Activated naive CD4-positive, alpha-beta T cell treated with anti-CD3 and anti-CD28 coated beads for 36 hours (primary cell): ENCODE measurements around the gene DDC. TPM values are rescaled to one million over a fixed set of nuclear protein-coding genes. Genes with fewer than 3 reads are reported as not detected.

Experiments
- CTCF ChIA-PET: fragments of 350-600 bp; sonication (Branson Sonifier 250); formaldehyde crosslinking; loops from one replicate; lab custom pipeline; 2021; ENCODE audit warnings: antibody characterized with exemption; lab: Charles Lee
- DNase-seq: peaks from one replicate; pipeline ENCODE4 v3.0.0-alpha.2; 2020
- H3K27ac Mint-ChIP-seq: one replicate; pipeline ENCODE4 v1.8.0; 2021; ENCODE audit warnings: mild to moderate bottlenecking, mixed read lengths
- H3K27me3 Mint-ChIP-seq: one replicate; pipeline ENCODE4 v1.8.0; 2021; ENCODE audit warnings: low read depth, mixed read lengths
- H3K36me3 Mint-ChIP-seq: one replicate; pipeline ENCODE4 v1.8.0; 2021; ENCODE audit warnings: low read depth, mixed read lengths
- H3K4me1 Mint-ChIP-seq: one replicate; pipeline ENCODE4 v1.8.0; 2021; ENCODE audit warnings: low read depth, mixed read lengths
- H3K4me3 Mint-ChIP-seq: one replicate; pipeline ENCODE4 v1.8.0; 2021; ENCODE audit warnings: mild to moderate bottlenecking, moderate library complexity, mixed read lengths
- H3K9me3 Mint-ChIP-seq: one replicate; pipeline ENCODE4 v1.8.0; 2021; ENCODE audit warnings: mixed read lengths
- intact Hi-C: fragments of 100-400 bp; cut with micrococcal nuclease; formaldehyde crosslinking; loops from one replicate; pipeline ENCODE4 v1.15.1; 2023
- total RNA-seq, 2 experiments: library from RNA; stranded (reverse); gene quantifications; one replicate each; pipeline ENCODE4 v1.2.3, GENCODE V29; 2021

DDC gene
- total RNA-seq, 2 experiments from 2014 or later: 0.38 TPM; not detected in 1

GRCh38 chr7:50455658-50456057 is 109.5 kb downstream of the DDC start:
- DNase-seq: no peak
- Mint-ChIP-seq H3K27ac (no peak overlapping the region), H3K9me3 (no peaks in the 10 kb centered on the region), H3K27me3 (no peaks in the 10 kb centered on the region), H3K36me3 (no peaks in the 10 kb centered on the region), H3K4me3 (no peak overlapping the region), H3K4me1 (peaks cover 9% of the 10 kb centered on the region)
- CTCF ChIA-PET: no interaction called here
- intact Hi-C loops: no loop called here

GRCh38 chr7:50454968-50455367 is 110.2 kb downstream of the DDC start:
- no peak for DNase-seq
- Mint-ChIP-seq H3K9me3 (no peaks in the 10 kb centered on the region), H3K36me3 (no peaks in the 10 kb centered on the region), H3K4me1 (peaks cover 11% of the 10 kb centered on the region), H3K27ac (no peak overlapping the region), H3K27me3 (no peaks in the 10 kb centered on the region), H3K4me3 (no peak overlapping the region)
- intact Hi-C loops: loop anchor here (5.0 kb wide), 1 partner anchor 337 kb away; no protein-coding TSS in a partner anchor
- CTCF ChIA-PET: interaction anchor here (0.6 to 2.5 kb wide), 2 partner anchors 13 to 707 kb away, joined by 3 to 10 read pairs; no protein-coding TSS in a partner anchor

DNA sequence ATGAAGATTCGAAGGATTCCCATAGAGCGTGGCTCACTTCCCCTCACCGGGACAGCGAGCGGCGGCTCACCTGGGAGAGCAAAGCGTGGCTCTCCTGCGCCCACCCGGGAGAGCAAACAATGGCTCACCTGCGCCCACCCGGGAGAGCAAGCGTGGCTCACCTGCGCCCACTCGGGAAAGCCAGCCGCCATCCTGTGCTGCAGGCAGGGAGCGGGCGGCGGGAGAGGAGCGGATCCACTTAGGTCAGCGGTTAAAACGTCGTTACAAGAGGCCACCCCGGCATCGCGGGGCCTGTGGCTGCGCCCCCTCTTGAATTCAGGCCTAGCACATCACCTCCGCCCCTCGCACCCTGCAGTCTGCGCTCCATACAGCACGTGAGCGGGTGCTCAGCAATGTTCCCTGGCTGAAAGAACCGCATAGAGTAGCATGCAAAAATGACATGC is 114.6 kb downstream of the DDC start:
- Mint-ChIP-seq H3K4me3 (peak overlapping the region; percentile 94), H3K27me3 (no peaks in the 10 kb centered on the region), H3K4me1 (peaks cover 40% of the 10 kb centered on the region), H3K27ac (peak overlapping the region; percentile 91), H3K36me3 (peaks cover 20% of the 10 kb centered on the region), H3K9me3 (no peaks in the 10 kb centered on the region)
- intact Hi-C loops: loop anchor here (1.0 to 5.0 kb wide), 3 partner anchors 253 to 342 kb away; no protein-coding TSS in a partner anchor
- peak; percentile 34 for DNase-seq
- CTCF ChIA-PET: interaction anchor here (1.3 kb wide), 1 partner anchor 304 kb away, joined by 4 read pairs; no protein-coding TSS in a partner anchor

DNA sequence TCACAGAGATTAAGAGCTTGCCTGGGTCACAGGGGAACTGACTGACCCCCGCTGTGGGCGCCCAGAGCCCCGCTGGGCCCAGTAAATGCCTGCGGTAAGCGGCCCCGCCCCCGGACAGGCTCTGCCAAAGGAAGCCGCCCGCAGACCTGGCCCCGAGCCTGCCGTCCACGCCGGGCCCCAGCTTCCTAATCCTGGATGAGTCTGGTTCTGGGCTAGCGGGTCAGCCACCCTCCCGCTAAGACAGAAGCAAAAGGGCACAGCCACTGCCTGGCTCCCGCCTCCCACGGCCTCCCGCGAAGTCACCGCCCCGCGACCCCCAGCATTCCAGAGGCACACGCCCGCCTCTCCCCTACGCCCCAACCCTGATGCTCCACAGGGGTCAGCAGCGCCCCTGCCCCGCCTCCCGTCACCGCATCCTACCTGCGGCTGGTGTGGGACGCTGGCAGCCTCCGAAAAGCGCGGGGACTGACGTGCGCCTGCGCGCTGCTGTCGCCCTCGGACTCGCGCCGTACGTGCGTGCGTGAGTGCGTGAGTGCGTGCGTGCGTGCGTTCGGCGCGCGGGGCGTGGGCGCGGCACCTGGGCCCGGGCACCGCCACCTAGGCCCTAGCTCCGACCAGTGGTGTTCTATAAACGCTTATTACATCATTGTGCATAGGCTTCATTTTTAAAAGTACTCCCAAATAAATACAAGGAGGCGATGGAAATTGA is 115.2 kb downstream of the DDC start, which contains the start of gene FIGNL1:
FIGNL1 (minus strand) TSS at position 470 of the 709 bp plus-strand sequence. CDS start 3,063 bp downstream, outside the sequence.
- CTCF ChIA-PET: interaction anchor here (0.5 to 2.1 kb wide), 6 partner anchors 52 to 307 kb away, joined by 3 to 4 read pairs (median 4); no protein-coding TSS in a partner anchor
- H3K27ac Mint-ChIP-seq: peak within 1 kb of the TSS; percentile 91
- H3K9me3 Mint-ChIP-seq: no peaks in the 10 kb centered on the region
- peaks cover 45% of the 10 kb centered on the region for H3K4me1 Mint-ChIP-seq
- intact Hi-C loops: loop anchor here (1.0 to 5.0 kb wide), 15 partner anchors 53 to 673 kb away; no protein-coding TSS in a partner anchor
- peak; percentile 86 for DNase-seq
- peak within 1 kb of the TSS; percentile 94 for H3K4me3 Mint-ChIP-seq
- peaks cover 26% of the 10 kb centered on the region for H3K36me3 Mint-ChIP-seq
- H3K27me3 Mint-ChIP-seq: no peaks in the 10 kb centered on the region

DNA sequence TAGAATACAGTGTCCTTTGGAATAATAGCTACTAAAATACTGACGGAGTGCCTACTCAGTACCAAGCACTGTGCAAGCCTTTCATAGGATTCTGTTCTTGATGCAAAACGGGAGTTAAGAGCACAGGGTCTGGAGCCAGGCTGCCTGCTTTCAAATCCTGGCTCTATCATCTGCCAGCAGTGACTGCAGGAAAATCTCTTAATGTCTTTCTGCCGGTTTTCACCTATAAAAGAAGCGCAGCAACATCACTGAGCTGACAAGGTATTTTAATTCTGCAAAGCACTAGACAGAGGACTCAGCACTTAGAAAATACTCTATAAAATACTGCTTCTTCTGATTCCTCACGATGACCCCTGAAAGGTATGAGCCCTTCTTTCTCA is 115.7 kb downstream of the DDC start:
- Mint-ChIP-seq H3K4me1 (peaks cover 45% of the 10 kb centered on the region), H3K27ac (peak overlapping the region; percentile 91), H3K27me3 (no peaks in the 10 kb centered on the region), H3K9me3 (no peaks in the 10 kb centered on the region), H3K4me3 (peak overlapping the region; percentile 94), H3K36me3 (peaks cover 27% of the 10 kb centered on the region)
- intact Hi-C loops: loop anchor here (1.0 to 5.0 kb wide), 12 partner anchors 52 to 674 kb away; no protein-coding TSS in a partner anchor
- no peak for DNase-seq
- CTCF ChIA-PET: interaction anchor here (0.9 to 2.1 kb wide), 5 partner anchors 52 to 306 kb away, joined by 3 to 4 read pairs (median 4); no protein-coding TSS in a partner anchor

- peaks cover 50% of the 10 kb centered on the region for H3K4me1 Mint-ChIP-seq
- H3K4me3 Mint-ChIP-seq: peak overlapping the region; percentile 94
- intact Hi-C loops: loop anchor here (1.0 to 5.0 kb wide), 15 partner anchors 52 to 674 kb away; no protein-coding TSS in a partner anchor
- no peak for DNase-seq
- no peaks in the 10 kb centered on the region for H3K9me3 Mint-ChIP-seq
- peak overlapping the region; percentile 91 for H3K27ac Mint-ChIP-seq
- peaks cover 32% of the 10 kb centered on the region for H3K36me3 Mint-ChIP-seq
- CTCF ChIA-PET: interaction anchor here (0.7 to 2.1 kb wide), 5 partner anchors 30 to 305 kb away, joined by 3 to 4 read pairs (median 3); no protein-coding TSS in a partner anchor
- H3K27me3 Mint-ChIP-seq: no peaks in the 10 kb centered on the region
Observed at GRCh38 chr7:50448823-50449222, 116.4 kb downstream of the DDC start.

GRCh38 chr7:50446542-50446960 is 118.7 kb downstream of the DDC start:
- DNase-seq: peak; percentile 35
- peaks cover 50% of the 10 kb centered on the region for H3K4me1 Mint-ChIP-seq
- H3K36me3 Mint-ChIP-seq: peaks cover 43% of the 10 kb centered on the region
- H3K27me3 Mint-ChIP-seq: no peaks in the 10 kb centered on the region
- intact Hi-C loops: loop anchor here (5.0 kb wide), 1 partner anchor 114 kb away; no protein-coding TSS in a partner anchor
- no peaks in the 10 kb centered on the region for H3K9me3 Mint-ChIP-seq
- CTCF ChIA-PET: interaction anchor here (2.2 kb wide), 1 partner anchor 28 kb away, joined by 9 read pairs; no protein-coding TSS in a partner anchor
- H3K27ac Mint-ChIP-seq: peak overlapping the region; percentile 10
- H3K4me3 Mint-ChIP-seq: no peak overlapping the region

GRCh38 chr7:50436133-50436806 is 128.9 kb downstream of the DDC start:
- Mint-ChIP-seq H3K9me3 (no peaks in the 10 kb centered on the region), H3K27me3 (no peaks in the 10 kb centered on the region), H3K27ac (no peak overlapping the region), H3K36me3 (peaks cover 30% of the 10 kb centered on the region), H3K4me3 (no peak overlapping the region), H3K4me1 (no peaks in the 10 kb centered on the region)
- intact Hi-C loops: no loop called here
- DNase-seq: no peak
- CTCF ChIA-PET: no interaction called here

GRCh38 chr7:50431722-50432305 is 133.4 kb downstream of the DDC start:
- CTCF ChIA-PET: interaction anchor here (1.2 kb wide), 1 partner anchor 289 kb away, joined by 4 read pairs; no protein-coding TSS in a partner anchor
- no peak overlapping the region for H3K4me3 Mint-ChIP-seq

GRCh38 chr7:50431316-50431715 is 133.9 kb downstream of the DDC start:
- CTCF ChIA-PET: no interaction called here
- H3K9me3 Mint-ChIP-seq: no peaks in the 10 kb centered on the region
- no peak overlapping the region for H3K4me3 Mint-ChIP-seq
- H3K27ac Mint-ChIP-seq: no peak overlapping the region
- intact Hi-C loops: no loop called here
- DNase-seq: no peak
- H3K27me3 Mint-ChIP-seq: no peaks in the 10 kb centered on the region
- peaks cover 2% of the 10 kb centered on the region for H3K36me3 Mint-ChIP-seq
- no peaks in the 10 kb centered on the region for H3K4me1 Mint-ChIP-seq

More at GRCh38 chr7:50431722-50432305, 133.4 kb downstream of the DDC start:
- intact Hi-C loops: no loop called here
- no peaks in the 10 kb centered on the region for H3K9me3 Mint-ChIP-seq
- no peak overlapping the region for H3K27ac Mint-ChIP-seq
- H3K4me1 Mint-ChIP-seq: no peaks in the 10 kb centered on the region
- H3K36me3 Mint-ChIP-seq: peaks cover 2% of the 10 kb centered on the region
- no peak for DNase-seq
- H3K27me3 Mint-ChIP-seq: no peaks in the 10 kb centered on the region

DNA sequence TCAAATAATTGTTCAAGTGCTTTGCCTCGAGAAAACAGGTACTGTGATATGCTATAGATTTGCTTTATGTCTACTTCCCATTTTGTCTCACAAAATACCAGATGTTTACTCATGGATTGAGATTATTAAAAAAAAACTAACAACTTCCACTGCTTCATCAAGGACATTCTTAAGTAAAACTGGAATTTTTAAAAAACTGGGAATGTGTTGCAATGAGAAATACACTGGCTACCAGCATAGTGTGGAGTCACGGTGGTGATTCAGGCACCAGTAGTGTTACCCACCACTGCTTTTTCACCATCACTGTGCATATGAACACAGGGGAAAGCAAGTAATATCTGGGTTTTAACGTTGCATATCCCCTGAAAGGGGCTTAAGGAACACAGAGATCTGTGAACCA is 136.3 kb downstream of the DDC start:
- no peaks in the 10 kb centered on the region for H3K9me3 Mint-ChIP-seq
- H3K27me3 Mint-ChIP-seq: no peaks in the 10 kb centered on the region
- CTCF ChIA-PET: interaction anchor here (2.4 kb wide), 1 partner anchor 11 kb away, joined by 19 read pairs; no protein-coding TSS in a partner anchor
- H3K27ac Mint-ChIP-seq: no peak overlapping the region
- intact Hi-C loops: loop anchor here (2.0 kb wide), 1 partner anchor 14 kb away; no protein-coding TSS in a partner anchor
- H3K36me3 Mint-ChIP-seq: no peaks in the 10 kb centered on the region
- H3K4me1 Mint-ChIP-seq: no peaks in the 10 kb centered on the region
- no peak for DNase-seq
- no peak overlapping the region for H3K4me3 Mint-ChIP-seq
